SK-N-SH (cell line): ENCODE measurements around the gene JMJD6. TPM values are rescaled to one million over a fixed set of nuclear protein-coding genes. Genes with fewer than 3 reads are reported as not detected.

Experiments used
- CTCF ChIA-PET: fragments of 300-600, 350-600 bp; formaldehyde crosslinking; extraction: SDS; loops from one replicate; lab custom pipeline; 2021; lab: Yijun Ruan, JAX
- POLR2A ChIA-PET: fragments of 350-600 bp; sonication (Branson Sonifier 250); formaldehyde crosslinking; extraction: SDS; loops from one replicate; lab custom pipeline; 2020; ENCODE audit warnings: antibody characterized with exemption, inconsistent platforms; lab: Yijun Ruan, JAX
- DNase-seq: peaks from one replicate; pipeline ENCODE4 v3.0.0; 2012
- H2AFZ ChIP-seq: fragments of 200-600 bp; sonication (generic); 2 replicates; pipeline ENCODE4 v1.8.1; 2016; ENCODE audit warnings: antibody characterized with exemption, mild to moderate bottlenecking, low read depth
- H3F3A ChIP-seq: fragments of 200-600 bp; sonication (generic); replicated peaks from 2 replicates; pipeline ENCODE3; 2016; ENCODE audit warnings: antibody characterized with exemption, mild to moderate bottlenecking; ENCODE audit not compliant: insufficient read depth
- H3K27ac ChIP-seq, 2 experiments: fragments of 200-500 bp in 1 of 2; fragments of 200-600 bp in 1 of 2; sonication (Bioruptor generic) in 1 of 2; sonication (generic), shearing (Covaris generic) in 1 of 2; 2 replicates each; pipeline versions ENCODE4 v1.5.1 to v1.6.1; 2014 to 2016; ENCODE audit warnings: low read depth in 2 of 2, inconsistent platforms in 1 of 2, low read length in 1 of 2, mild to moderate bottlenecking in 1 of 2, mixed read lengths in 1 of 2
- H3K27me3 ChIP-seq: fragments of 200-600 bp; sonication (generic), shearing (Covaris generic); 2 replicates; pipeline ENCODE4 v1.6.1; 2016; ENCODE audit warnings: mixed run types; ENCODE audit not compliant: insufficient read depth
- H3K36me3 ChIP-seq, 2 experiments: fragments of 200-500 bp in 1 of 2; fragments of 200-600 bp in 1 of 2; sonication (Bioruptor generic) in 1 of 2; sonication (generic) in 1 of 2; replicated peaks in 1 of 2; 2 replicates each; pipeline versions ENCODE3 to v1.5.1; 2014 to 2016; ENCODE audit warnings: low read length in 1 of 2, mild to moderate bottlenecking in 1 of 2; ENCODE audit not compliant: insufficient read depth in 2 of 2, control insufficient read depth in 1 of 2
- H3K4me1 ChIP-seq, 2 experiments: fragments of 200-500 bp in 1 of 2; fragments of 200-600 bp in 1 of 2; sonication (Bioruptor generic) in 1 of 2; sonication (generic), shearing (Covaris generic) in 1 of 2; 2 replicates each; pipeline versions ENCODE4 v1.5.1 to v1.6.1; 2014 to 2016; ENCODE audit warnings: low read depth in 1 of 2, low read length in 1 of 2, mixed run types in 1 of 2; ENCODE audit not compliant: insufficient read depth in 2 of 2, control insufficient read depth in 1 of 2
- H3K4me2 ChIP-seq: fragments of 200-600 bp; sonication (generic), shearing (Covaris generic); 2 replicates; pipeline ENCODE4 v1.6.1; 2017; ENCODE audit warnings: mixed run types
- H3K4me3 ChIP-seq, 2 experiments: fragments of 200-500 bp in 1 of 2; fragments of 200-600 bp in 1 of 2; sonication (Bioruptor generic) in 1 of 2; sonication (generic), shearing (Covaris generic) in 1 of 2; 2 replicates each; pipeline versions ENCODE4 v1.5.1 to v1.8.1; 2014 to 2016; ENCODE audit warnings: low read depth in 2 of 2, inconsistent platforms in 1 of 2, low read length in 1 of 2, mild to moderate bottlenecking in 1 of 2, mixed read lengths in 1 of 2, moderate library complexity in 1 of 2
- H3K79me2 ChIP-seq: fragments of 200-600 bp; sonication (generic); 2 replicates; pipeline ENCODE4 v1.8.1; 2017; ENCODE audit warnings: mild to moderate bottlenecking; ENCODE audit not compliant: insufficient read depth
- H3K9ac ChIP-seq: fragments of 200-600 bp; sonication (generic); 2 replicates; pipeline ENCODE4 v1.6.1; 2017; ENCODE audit warnings: mixed run types
- H3K9me2 ChIP-seq: fragments of 200-600 bp; sonication (generic); 2 replicates; pipeline ENCODE4 v1.6.1; 2017; ENCODE audit warnings: mixed run types
- H3K9me3 ChIP-seq: fragments of 200-600 bp; sonication (generic); 2 replicates; pipeline ENCODE4 v1.6.1; 2017; ENCODE audit warnings: mixed run types, mild to moderate bottlenecking, moderate library complexity
- H4K20me1 ChIP-seq: fragments of 200-600 bp; sonication (generic); 2 replicates; pipeline ENCODE4 v1.6.1; 2017; ENCODE audit warnings: mild to moderate bottlenecking, mixed run types; ENCODE audit not compliant: insufficient read depth
- CHD2 ChIP-seq: fragments of 150-350 bp; IDR thresholded peaks from 2 replicates; pipeline ENCODE4 v1.6.1; 2018; ENCODE audit warnings: low read length; ENCODE audit not compliant: partially characterized antibody
- ELF1 ChIP-seq: IDR thresholded peaks from 2 replicates; pipeline ENCODE4 v1.4.0; 2012
- FOXJ3 ChIP-seq: sonication (generic); formaldehyde crosslinking; IDR thresholded peaks from 2 replicates; pipeline ENCODE4 v1.5.1; 2020; ENCODE audit warnings: mild to moderate bottlenecking, missing genetic modification reagents
- GABPA ChIP-seq: IDR thresholded peaks from 2 replicates; pipeline ENCODE4 v1.4.0; 2012; ENCODE audit warnings: low read depth, mild to moderate bottlenecking
- JUND ChIP-seq: IDR thresholded peaks from 2 replicates; pipeline ENCODE4 v1.4.0; 2012
- NRF1 ChIP-seq: IDR thresholded peaks from 2 replicates; pipeline ENCODE4 v1.6.1; 2012; ENCODE audit warnings: low read depth, mild to moderate bottlenecking, low read length
- POLR2AphosphoS5 ChIP-seq: IDR thresholded peaks from 2 replicates; pipeline ENCODE4 v1.6.1; 2012; ENCODE audit warnings: low read depth, low read length
- RAD21 ChIP-seq: IDR thresholded peaks from 2 replicates; pipeline ENCODE4 v1.6.1; 2012; ENCODE audit warnings: mild to moderate bottlenecking, low read length
- RXRA ChIP-seq: IDR thresholded peaks from 2 replicates; pipeline ENCODE4 v1.4.0; 2012; ENCODE audit warnings: low read depth, mild to moderate bottlenecking, borderline replicate concordance
- SIN3A ChIP-seq: IDR thresholded peaks from 2 replicates; pipeline ENCODE4 v1.6.1; 2012; ENCODE audit warnings: low read depth, mild to moderate bottlenecking, low read length, moderate library complexity, borderline replicate concordance
- ZBTB33 ChIP-seq: IDR thresholded peaks from 2 replicates; pipeline ENCODE4 v1.4.0; 2012; ENCODE audit warnings: low read depth, borderline replicate concordance
- WGBS: methylation state at CpG from one replicate; pipeline ENCODE4 v1.1.6; 2017; ENCODE audit warnings: low lambda C conversion rate; 5-methylcytosine and 5-hydroxymethylcytosine counted together
- polyA plus RNA-seq, 3 experiments: library from polyadenylated mRNA; depleted of rRNA; stranded (reverse); fragments of >200 nt; gene quantifications; 2 replicates each; pipeline ENCODE4 v1.2.3, GENCODE V29; 2012
- TF ChIP-seq, protein P1 (sequence below): IDR thresholded peaks from 2 replicates; pipeline ENCODE4; 2012
- TF ChIP-seq, protein P2 (sequence below): IDR thresholded peaks from 2 replicates; pipeline ENCODE4 v1.4.0; 2012; ENCODE audit warnings: low read depth
- TF ChIP-seq, protein P3 (sequence below): fragments of 150-350 bp; IDR thresholded peaks from 2 replicates; pipeline ENCODE4 v1.6.1; 2017; ENCODE audit warnings: antibody characterized with exemption, low read length, low read depth, borderline replicate concordance
- TF ChIP-seq, protein P4 (sequence below): fragments of 200-600 bp; sonication (generic); IDR thresholded peaks from 2 replicates; pipeline ENCODE4 v1.6.1; 2017; ENCODE audit warnings: antibody characterized with exemption, mild to moderate bottlenecking, moderate library complexity

Gene JMJD6
- polyA plus RNA-seq, 1 of the 3 experiments (the other 2 are of a cell fraction), result 23.3 TPM

DNA sequence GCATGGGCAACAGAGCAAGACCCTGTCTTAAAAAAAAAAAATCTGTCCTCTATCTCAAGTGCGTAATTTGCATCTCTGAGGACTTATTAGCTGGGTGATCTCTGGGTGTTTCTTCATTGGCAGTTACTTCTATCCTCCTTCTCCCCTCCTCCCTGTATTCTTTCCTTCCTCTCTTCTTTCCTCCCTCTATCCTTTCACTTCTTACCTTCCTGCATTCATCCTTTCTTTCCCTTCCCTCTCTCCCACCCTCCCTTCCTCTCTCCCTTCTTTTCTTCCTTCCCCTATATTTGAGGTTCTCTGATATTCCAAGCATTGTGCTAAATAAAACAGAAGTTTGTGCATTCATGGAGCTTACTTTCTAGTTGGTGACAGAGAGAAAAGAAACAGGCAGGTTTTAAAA is 22.3 kb upstream of the JMJD6 start:
- POLR2A ChIA-PET, result interaction anchor here (0.9 to 1.5 kb wide), 2 partner anchors 11 to 15 kb away, joined by 3 to 7 read pairs; partner anchors contain the start of gene MFSD11
- Histone ChIP-seq H3K9me2 (no peaks in the 10 kb centered on the region), H4K20me1 (no peaks in the 10 kb centered on the region), H3K4me3 (no peak overlapping the region), H3K4me1 (no peaks in the 10 kb centered on the region), H3K36me3 (peaks cover 26 to 34% of the 10 kb centered on the region in 2 experiments), H2AFZ (no peak overlapping the region), H3K27me3 (no peaks in the 10 kb centered on the region), H3K9me3 (no peaks in the 10 kb centered on the region), H3K79me2 (no peaks in the 10 kb centered on the region), H3F3A (no peaks in the 10 kb centered on the region), H3K4me2 (no peak overlapping the region), H3K9ac (no peak overlapping the region), H3K27ac (no peak overlapping the region)
- DNase-seq, result no peak
- TF ChIP-seq GABPA (no peak), RXRA (no peak), CHD2 (no peak), NRF1 (no peak), POLR2AphosphoS5 (no peak), ZBTB33 (no peak), FOXJ3 (no peak), SIN3A (no peak), JUND (no peak), RAD21 (no peak), ELF1 (no peak)
- TF ChIP-seq, protein P1, sequence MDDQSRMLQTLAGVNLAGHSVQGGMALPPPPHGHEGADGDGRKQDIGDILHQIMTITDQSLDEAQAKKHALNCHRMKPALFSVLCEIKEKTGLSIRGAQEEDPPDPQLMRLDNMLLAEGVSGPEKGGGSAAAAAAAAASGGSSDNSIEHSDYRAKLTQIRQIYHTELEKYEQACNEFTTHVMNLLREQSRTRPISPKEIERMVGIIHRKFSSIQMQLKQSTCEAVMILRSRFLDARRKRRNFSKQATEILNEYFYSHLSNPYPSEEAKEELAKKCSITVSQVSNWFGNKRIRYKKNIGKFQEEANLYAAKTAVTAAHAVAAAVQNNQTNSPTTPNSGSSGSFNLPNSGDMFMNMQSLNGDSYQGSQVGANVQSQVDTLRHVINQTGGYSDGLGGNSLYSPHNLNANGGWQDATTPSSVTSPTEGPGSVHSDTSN, result no peak
- TF ChIP-seq, protein P2, sequence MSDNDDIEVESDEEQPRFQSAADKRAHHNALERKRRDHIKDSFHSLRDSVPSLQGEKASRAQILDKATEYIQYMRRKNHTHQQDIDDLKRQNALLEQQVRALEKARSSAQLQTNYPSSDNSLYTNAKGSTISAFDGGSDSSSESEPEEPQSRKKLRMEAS, result no peak
- TF ChIP-seq, protein P3, sequence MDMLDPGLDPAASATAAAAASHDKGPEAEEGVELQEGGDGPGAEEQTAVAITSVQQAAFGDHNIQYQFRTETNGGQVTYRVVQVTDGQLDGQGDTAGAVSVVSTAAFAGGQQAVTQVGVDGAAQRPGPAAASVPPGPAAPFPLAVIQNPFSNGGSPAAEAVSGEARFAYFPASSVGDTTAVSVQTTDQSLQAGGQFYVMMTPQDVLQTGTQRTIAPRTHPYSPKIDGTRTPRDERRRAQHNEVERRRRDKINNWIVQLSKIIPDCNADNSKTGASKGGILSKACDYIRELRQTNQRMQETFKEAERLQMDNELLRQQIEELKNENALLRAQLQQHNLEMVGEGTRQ, result no peak
- TF ChIP-seq, protein P4, sequence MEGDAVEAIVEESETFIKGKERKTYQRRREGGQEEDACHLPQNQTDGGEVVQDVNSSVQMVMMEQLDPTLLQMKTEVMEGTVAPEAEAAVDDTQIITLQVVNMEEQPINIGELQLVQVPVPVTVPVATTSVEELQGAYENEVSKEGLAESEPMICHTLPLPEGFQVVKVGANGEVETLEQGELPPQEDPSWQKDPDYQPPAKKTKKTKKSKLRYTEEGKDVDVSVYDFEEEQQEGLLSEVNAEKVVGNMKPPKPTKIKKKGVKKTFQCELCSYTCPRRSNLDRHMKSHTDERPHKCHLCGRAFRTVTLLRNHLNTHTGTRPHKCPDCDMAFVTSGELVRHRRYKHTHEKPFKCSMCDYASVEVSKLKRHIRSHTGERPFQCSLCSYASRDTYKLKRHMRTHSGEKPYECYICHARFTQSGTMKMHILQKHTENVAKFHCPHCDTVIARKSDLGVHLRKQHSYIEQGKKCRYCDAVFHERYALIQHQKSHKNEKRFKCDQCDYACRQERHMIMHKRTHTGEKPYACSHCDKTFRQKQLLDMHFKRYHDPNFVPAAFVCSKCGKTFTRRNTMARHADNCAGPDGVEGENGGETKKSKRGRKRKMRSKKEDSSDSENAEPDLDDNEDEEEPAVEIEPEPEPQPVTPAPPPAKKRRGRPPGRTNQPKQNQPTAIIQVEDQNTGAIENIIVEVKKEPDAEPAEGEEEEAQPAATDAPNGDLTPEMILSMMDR, result no peak
- CTCF ChIA-PET, result interaction anchor here (0.7 to 1.1 kb wide), 4 partner anchors 10 to 119 kb away, joined by 3 to 4 read pairs (median 3); partner anchors contain the start of gene MGAT5B
- 86% methylated on average over 1 of the region's 1 CpG for WGBS
